SH-SY5Y (cell line): Measurements from ENCODE around the gene EIF2B2.

Source experiments
- GATA2 ChIP-seq: IDR thresholded peaks from 2 replicates; pipeline ENCODE4 v1.6.1; 2011; ENCODE audit warnings: mild to moderate bottlenecking, low read depth, low read length
- GATA3 ChIP-seq: IDR thresholded peaks from 2 replicates; pipeline ENCODE4 v1.6.1; 2011; ENCODE audit warnings: low read depth, mild to moderate bottlenecking, low read length, moderate library complexity

GRCh38 chr14:75030147-75030546, 27.4 kb downstream of the EIF2B2 start:
- TF ChIP-seq GATA2 (no peak), GATA3 (no peak)
